ENCODE data around the gene NPAS2.

The NPAS2 gene

DNA sequence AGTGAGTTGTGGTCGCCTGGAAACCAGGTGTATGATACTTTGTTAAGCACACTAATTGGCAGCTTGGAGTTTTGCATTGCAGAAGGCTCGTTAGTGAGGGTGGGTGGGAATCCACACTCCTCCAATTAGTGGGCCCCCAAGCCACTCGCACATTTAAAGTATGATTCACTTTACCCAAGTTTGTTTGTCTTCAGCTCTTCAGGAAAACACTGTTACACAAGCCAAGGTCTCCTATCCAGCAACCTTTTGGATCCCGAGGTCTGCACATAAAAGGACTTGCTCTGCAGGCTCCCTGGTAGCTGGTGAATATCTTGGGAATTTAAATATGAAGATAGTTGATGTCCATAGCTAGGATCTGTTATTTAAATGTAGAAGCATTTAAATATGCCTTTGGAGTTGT is 66.1 kb downstream of the NPAS2 start:
- no peak overlapping the region for H4K5ac ChIP-seq (ENCODE audit: low read length)
- no peaks in the 10 kb centered on the region for H3K4me1 ChIP-seq (ENCODE audit: control insufficient read depth, low read depth, low read length)
- H3K27ac ChIP-seq (ENCODE audit: low read depth, low read length), result no peak overlapping the region
- no peak for DNase-seq
- no peak overlapping the region for H3K4ac ChIP-seq (ENCODE audit: low read depth, low read length)
- no peaks in the 10 kb centered on the region for H3K36me3 ChIP-seq (ENCODE audit: control insufficient read depth, insufficient read depth, low read length)
- no peak overlapping the region for H2AK5ac ChIP-seq (ENCODE audit: low read length)
- no peak overlapping the region for H4K8ac ChIP-seq (ENCODE audit: low read depth, low read length)
- H3K4me3 ChIP-seq (ENCODE audit: low read length), result no peak overlapping the region
- H3K79me2 ChIP-seq (ENCODE audit: control insufficient read depth, insufficient read depth, low read length), result no peaks in the 10 kb centered on the region
- no peak overlapping the region for H2BK5ac ChIP-seq (ENCODE audit: low read length)
- no peak overlapping the region for H3K9ac ChIP-seq (ENCODE audit: low read length)
- H3K56ac ChIP-seq (ENCODE audit: low read length), result no peak overlapping the region
- WGBS (ENCODE audit: extremely low coverage, insufficient coverage, low lambda C conversion rate), result no CpG with 5 or more reads among the region's 4 CpGs
- no peaks in the 10 kb centered on the region for H3K27me3 ChIP-seq (ENCODE audit: insufficient read depth, low read length, poor library complexity)
- H2BK120ac ChIP-seq (ENCODE audit: low read depth, low read length), result no peak overlapping the region
- H3K18ac ChIP-seq (ENCODE audit: low read length), result no peak overlapping the region
- no peak overlapping the region for H2BK15ac ChIP-seq (replicated peaks; ENCODE audit: low read depth)
- no peak overlapping the region for H3K4me2 ChIP-seq (ENCODE audit: low read length)
- no peak overlapping the region for H3K23ac ChIP-seq (ENCODE audit: low read length)
- H3K79me1 ChIP-seq (ENCODE audit: low read length), result no peaks in the 10 kb centered on the region

DNA sequence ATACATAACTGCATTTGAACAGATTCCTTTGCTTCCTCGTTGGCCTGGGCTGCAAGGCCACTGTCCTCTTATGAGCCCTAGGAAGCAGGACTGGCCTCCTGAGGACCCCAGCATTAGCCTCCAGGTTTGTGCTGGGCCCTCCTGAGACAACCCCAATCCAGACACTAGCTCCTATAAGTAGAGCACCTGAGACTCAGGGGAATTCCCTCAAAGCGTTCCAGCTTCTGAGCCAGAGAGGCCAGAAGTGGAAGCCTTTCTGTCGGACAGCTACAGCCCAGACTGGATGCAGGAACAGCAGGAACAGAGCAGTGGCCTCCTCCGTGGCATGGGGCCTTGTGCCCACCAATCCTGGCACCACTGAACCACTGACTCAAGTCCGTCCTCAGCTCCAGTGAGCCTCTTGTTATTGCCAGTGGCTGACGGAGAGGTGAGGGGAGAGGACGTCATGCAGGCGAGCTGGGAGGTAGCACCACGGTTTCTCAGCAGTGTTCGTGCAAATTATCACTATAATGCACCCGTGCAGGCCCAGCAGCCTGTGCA is 67.2 kb downstream of the NPAS2 start:
- no peak for DNase-seq
- H3K27ac ChIP-seq (ENCODE audit: low read depth, low read length), result no peak overlapping the region

DNA sequence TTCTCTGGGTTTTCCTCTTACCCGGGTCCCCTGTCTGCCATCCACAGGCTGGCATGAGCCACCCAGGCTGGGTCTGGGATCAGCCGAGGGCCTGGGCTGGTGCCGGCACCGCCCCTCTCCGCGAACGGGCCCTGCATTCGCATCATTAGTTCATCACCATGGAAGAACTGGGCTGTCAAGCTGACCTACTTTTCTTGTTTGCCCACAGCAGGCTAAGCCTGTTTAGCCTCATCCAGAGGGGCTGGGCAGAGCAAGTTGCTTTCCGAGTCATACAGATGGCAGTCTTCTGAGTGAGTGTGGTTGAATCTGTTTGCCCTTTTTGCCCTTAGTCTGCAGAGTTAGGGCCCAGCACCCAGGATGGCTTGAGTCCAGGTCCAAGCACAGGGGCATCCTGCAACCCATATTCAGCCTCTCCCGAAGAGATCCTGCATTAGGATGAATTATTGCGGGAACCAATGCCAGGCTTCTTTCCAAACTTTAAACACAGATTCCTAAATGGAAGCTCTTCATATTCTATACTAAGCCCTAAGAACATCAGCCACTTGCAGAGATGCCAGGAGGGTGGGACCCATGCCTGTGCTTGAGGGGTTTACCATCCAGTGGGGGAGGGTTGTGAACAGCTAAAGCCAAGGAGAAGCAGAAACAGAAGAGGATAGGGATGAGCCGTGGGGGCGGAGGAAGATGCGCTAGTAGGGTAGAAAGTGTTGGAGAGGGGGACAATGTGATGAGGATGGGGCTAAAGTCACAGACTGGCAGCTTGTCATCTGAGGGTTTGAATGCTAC is 68.0 kb downstream of the NPAS2 start:
- no CpG with 5 or more reads among the region's 14 CpGs for WGBS (ENCODE audit: extremely low coverage, insufficient coverage, low lambda C conversion rate)
- no peak overlapping the region for H4K8ac ChIP-seq (ENCODE audit: low read depth, low read length)
- no peak for DNase-seq
- no peak overlapping the region for H3K56ac ChIP-seq (ENCODE audit: low read length)
- no peaks in the 10 kb centered on the region for H3K36me3 ChIP-seq (ENCODE audit: control insufficient read depth, insufficient read depth, low read length)
- no peak overlapping the region for H2BK5ac ChIP-seq (ENCODE audit: low read length)
- no peak overlapping the region for H4K5ac ChIP-seq (ENCODE audit: low read length)
- no peak overlapping the region for H3K23ac ChIP-seq (ENCODE audit: low read length)
- H3K18ac ChIP-seq (ENCODE audit: low read length), result no peak overlapping the region
- H3K9ac ChIP-seq (ENCODE audit: low read length), result no peak overlapping the region
- H3K4ac ChIP-seq (ENCODE audit: low read depth, low read length), result no peak overlapping the region
- H3K79me2 ChIP-seq (ENCODE audit: control insufficient read depth, insufficient read depth, low read length), result no peaks in the 10 kb centered on the region
- H3K4me3 ChIP-seq (ENCODE audit: low read length), result no peak overlapping the region
- H3K27me3 ChIP-seq (ENCODE audit: insufficient read depth, low read length, poor library complexity), result no peaks in the 10 kb centered on the region
- no peak overlapping the region for H3K4me2 ChIP-seq (ENCODE audit: low read length)
- H2BK120ac ChIP-seq (ENCODE audit: low read depth, low read length), result no peak overlapping the region
- no peak overlapping the region for H2AK5ac ChIP-seq (ENCODE audit: low read length)
- no peak overlapping the region for H2BK15ac ChIP-seq (replicated peaks; ENCODE audit: low read depth)
- H3K27ac ChIP-seq (ENCODE audit: low read depth, low read length), result no peak overlapping the region
- H3K4me1 ChIP-seq (ENCODE audit: control insufficient read depth, low read depth, low read length), result no peaks in the 10 kb centered on the region
- H3K79me1 ChIP-seq (ENCODE audit: low read length), result no peaks in the 10 kb centered on the region

More for the DNA sequence above, 67.2 kb downstream of the NPAS2 start:
- Histone ChIP-seq H3K79me1 (ENCODE audit: low read length) (no peaks in the 10 kb centered on the region), H3K4me1 (ENCODE audit: control insufficient read depth, low read depth, low read length) (no peaks in the 10 kb centered on the region), H3K56ac (ENCODE audit: low read length) (no peak overlapping the region), H2BK5ac (ENCODE audit: low read length) (no peak overlapping the region), H3K4me2 (ENCODE audit: low read length) (no peak overlapping the region), H3K18ac (ENCODE audit: low read length) (no peak overlapping the region), H3K79me2 (ENCODE audit: control insufficient read depth, insufficient read depth, low read length) (no peaks in the 10 kb centered on the region), H4K5ac (ENCODE audit: low read length) (no peak overlapping the region), H2AK5ac (ENCODE audit: low read length) (no peak overlapping the region), H3K4ac (ENCODE audit: low read depth, low read length) (no peak overlapping the region), H4K8ac (ENCODE audit: low read depth, low read length) (no peak overlapping the region), H3K23ac (ENCODE audit: low read length) (no peak overlapping the region), H2BK15ac (replicated peaks; ENCODE audit: low read depth) (no peak overlapping the region), H3K4me3 (ENCODE audit: low read length) (no peak overlapping the region), H3K9ac (ENCODE audit: low read length) (no peak overlapping the region), H3K27me3 (ENCODE audit: insufficient read depth, low read length, poor library complexity) (no peaks in the 10 kb centered on the region), H3K36me3 (ENCODE audit: control insufficient read depth, insufficient read depth, low read length) (no peaks in the 10 kb centered on the region), H2BK120ac (ENCODE audit: low read depth, low read length) (no peak overlapping the region)
- no CpG with 5 or more reads among the region's 11 CpGs for WGBS (ENCODE audit: extremely low coverage, insufficient coverage, low lambda C conversion rate)

DNA sequence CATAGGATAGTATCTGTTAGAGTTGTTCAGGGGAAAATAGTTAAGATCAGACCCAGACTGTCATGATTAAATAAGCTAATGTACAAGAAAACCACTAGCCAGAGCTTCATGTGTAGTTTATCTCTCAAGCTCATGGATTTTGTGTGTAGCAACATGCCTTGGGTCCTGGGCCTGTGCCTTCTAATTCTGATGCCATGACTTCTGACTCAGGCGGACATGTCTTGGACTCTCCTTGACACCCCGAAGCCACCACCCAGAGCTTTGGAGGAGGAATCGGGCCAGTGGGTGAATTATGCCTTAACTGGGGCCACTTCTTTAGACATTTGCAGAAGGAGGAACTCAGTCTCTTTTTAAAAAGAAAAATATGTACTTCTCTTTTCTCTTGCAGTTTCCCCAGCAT is 68.7 kb downstream of the NPAS2 start:
- no peak overlapping the region for H3K9ac ChIP-seq (ENCODE audit: low read length)
- H3K18ac ChIP-seq (ENCODE audit: low read length), result no peak overlapping the region
- H3K79me1 ChIP-seq (ENCODE audit: low read length), result no peaks in the 10 kb centered on the region
- H4K5ac ChIP-seq (ENCODE audit: low read length), result no peak overlapping the region
- no peak overlapping the region for H2BK120ac ChIP-seq (ENCODE audit: low read depth, low read length)
- no peaks in the 10 kb centered on the region for H3K36me3 ChIP-seq (ENCODE audit: control insufficient read depth, insufficient read depth, low read length)
- H3K4me3 ChIP-seq (ENCODE audit: low read length), result no peak overlapping the region
- no peak overlapping the region for H2BK5ac ChIP-seq (ENCODE audit: low read length)
- no peak overlapping the region for H3K4ac ChIP-seq (ENCODE audit: low read depth, low read length)
- H3K23ac ChIP-seq (ENCODE audit: low read length), result no peak overlapping the region
- no peak overlapping the region for H4K8ac ChIP-seq (ENCODE audit: low read depth, low read length)
- H3K56ac ChIP-seq (ENCODE audit: low read length), result no peak overlapping the region
- no peak overlapping the region for H2BK15ac ChIP-seq (replicated peaks; ENCODE audit: low read depth)
- no peak overlapping the region for H2AK5ac ChIP-seq (ENCODE audit: low read length)
- H3K27ac ChIP-seq (ENCODE audit: low read depth, low read length), result no peak overlapping the region
- no peaks in the 10 kb centered on the region for H3K27me3 ChIP-seq (ENCODE audit: insufficient read depth, low read length, poor library complexity)
- no peaks in the 10 kb centered on the region for H3K79me2 ChIP-seq (ENCODE audit: control insufficient read depth, insufficient read depth, low read length)
- H3K4me2 ChIP-seq (ENCODE audit: low read length), result no peak overlapping the region
- WGBS (ENCODE audit: extremely low coverage, insufficient coverage, low lambda C conversion rate), result no CpG with 5 or more reads among the region's 3 CpGs
- no peak for DNase-seq
- H3K4me1 ChIP-seq (ENCODE audit: control insufficient read depth, low read depth, low read length), result no peaks in the 10 kb centered on the region

DNA sequence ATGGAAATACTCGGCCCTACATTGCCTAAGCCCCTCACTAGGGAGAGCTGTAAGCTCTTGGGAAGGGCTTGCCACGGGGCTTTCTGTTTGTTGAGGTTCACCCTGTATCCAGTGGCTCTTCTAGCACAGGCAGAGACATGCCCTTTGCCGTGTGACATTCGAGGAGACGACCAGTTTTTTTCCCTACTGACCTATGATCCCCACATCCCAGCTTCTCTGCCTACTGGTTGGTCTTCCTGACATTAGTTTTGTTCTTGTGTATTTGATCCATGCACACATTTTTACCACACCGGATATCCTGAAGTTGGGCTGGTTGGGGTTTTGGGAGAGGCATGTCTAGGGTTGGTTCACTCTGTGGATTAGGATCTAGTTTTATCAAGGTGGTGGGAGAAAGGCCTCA is 69.3 kb downstream of the NPAS2 start:
- Histone ChIP-seq H3K27ac (ENCODE audit: low read depth, low read length) (no peak overlapping the region), H2BK5ac (ENCODE audit: low read length) (no peak overlapping the region), H2BK120ac (ENCODE audit: low read depth, low read length) (no peak overlapping the region), H3K9ac (ENCODE audit: low read length) (no peak overlapping the region), H3K79me2 (ENCODE audit: control insufficient read depth, insufficient read depth, low read length) (no peaks in the 10 kb centered on the region), H4K8ac (ENCODE audit: low read depth, low read length) (no peak overlapping the region), H2AK5ac (ENCODE audit: low read length) (no peak overlapping the region), H3K27me3 (ENCODE audit: insufficient read depth, low read length, poor library complexity) (no peaks in the 10 kb centered on the region), H4K5ac (ENCODE audit: low read length) (no peak overlapping the region), H3K36me3 (ENCODE audit: control insufficient read depth, insufficient read depth, low read length) (no peaks in the 10 kb centered on the region), H3K4me2 (ENCODE audit: low read length) (no peak overlapping the region), H3K4ac (ENCODE audit: low read depth, low read length) (no peak overlapping the region), H3K56ac (ENCODE audit: low read length) (no peak overlapping the region), H3K79me1 (ENCODE audit: low read length) (no peaks in the 10 kb centered on the region), H3K23ac (ENCODE audit: low read length) (no peak overlapping the region), H3K4me3 (ENCODE audit: low read length) (no peak overlapping the region), H2BK15ac (replicated peaks; ENCODE audit: low read depth) (no peak overlapping the region), H3K18ac (ENCODE audit: low read length) (no peak overlapping the region), H3K4me1 (ENCODE audit: control insufficient read depth, low read depth, low read length) (no peaks in the 10 kb centered on the region)
- DNase-seq, result no peak
- no CpG with 5 or more reads among the region's 6 CpGs for WGBS (ENCODE audit: extremely low coverage, insufficient coverage, low lambda C conversion rate)

All from mesendoderm (in vitro differentiated cells).